Loucy (cell line): ENCODE measurements around the gene MGAT4C.

Experiments
- CTCF ChIP-seq: fragments of 200-600 bp; sonication (generic); conservative IDR thresholded peaks from 2 replicates; pipeline ENCODE4 v1.5.1; 2014; ENCODE audit warnings: mild to moderate bottlenecking, antibody characterized with exemption, low read length
- EZH2phosphoT487 ChIP-seq: fragments of 200-600 bp; IDR thresholded peaks from 2 replicates; pipeline ENCODE4 v1.6.1; 2018; ENCODE audit warnings: antibody characterized with exemption, mild to moderate bottlenecking, moderate library complexity, borderline replicate concordance

DNA sequence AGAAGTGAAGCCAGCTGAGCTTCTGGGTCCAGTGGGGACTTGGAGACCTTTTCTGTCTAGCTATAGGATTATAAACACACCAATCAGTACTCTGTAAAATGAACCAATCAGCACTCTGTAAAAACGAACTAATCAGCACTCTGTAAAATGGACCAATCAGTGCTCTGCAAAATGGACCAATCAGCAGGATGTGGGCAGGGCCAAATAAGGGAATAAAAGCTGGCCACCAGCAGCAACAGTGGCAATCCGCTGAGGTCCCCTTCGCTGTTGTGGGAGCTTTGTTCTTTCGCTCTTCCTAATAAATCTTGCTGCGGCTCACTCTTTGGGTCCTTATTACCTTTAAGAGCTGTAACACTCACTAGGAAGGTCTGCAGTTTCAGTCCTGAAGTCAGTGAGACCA is 309.8 kb downstream of the MGAT4C start:
- no peak for TF ChIP-seq EZH2phosphoT487
- no peak for TF ChIP-seq CTCF
